HEK293 (cell line): ENCODE measurements around the gene ZSCAN30.

Experiments used
- KLF8 ChIP-seq: fragments of 450-650 bp; formaldehyde crosslinking; IDR thresholded peaks from 2 replicates; pipeline ENCODE4 v1.5.1; 2016; ENCODE audit warnings: missing biosample characterization, missing genetic modification characterization
- PRDM1 ChIP-seq: fragments of 450-650 bp; formaldehyde crosslinking; IDR thresholded peaks from 2 replicates; pipeline ENCODE4; 2016; ENCODE audit warnings: missing biosample characterization, missing genetic modification characterization
- SP3 ChIP-seq: fragments of 450-650 bp; formaldehyde crosslinking; IDR thresholded peaks from 2 replicates; pipeline ENCODE4 v1.5.1; 2016; ENCODE audit warnings: missing biosample characterization, missing genetic modification characterization
- TCF7L2 ChIP-seq: IDR thresholded peaks from 2 replicates; pipeline ENCODE4 v1.6.1; 2011; ENCODE audit warnings: low read depth, mild to moderate bottlenecking, inconsistent platforms, low read length, moderate library complexity, borderline replicate concordance
- ZFP41 ChIP-seq: fragments of 450-650 bp; formaldehyde crosslinking; IDR thresholded peaks from 2 replicates; pipeline ENCODE4 v1.5.1; 2016; ENCODE audit warnings: missing biosample characterization, missing genetic modification characterization, borderline replicate concordance
- TF ChIP-seq, protein P1 (sequence below): fragments of 450-650 bp; formaldehyde crosslinking; IDR thresholded peaks from 2 replicates; pipeline ENCODE4 v1.5.1; 2016; ENCODE audit warnings: missing biosample characterization, missing genetic modification characterization, borderline replicate concordance
- TF ChIP-seq, protein P2 (sequence below): fragments of 450-650 bp; formaldehyde crosslinking; IDR thresholded peaks from 2 replicates; pipeline ENCODE4 v1.5.1; 2016; ENCODE audit warnings: missing biosample characterization, missing genetic modification characterization
- TF ChIP-seq, protein P3 (sequence below): fragments of 450-650 bp; formaldehyde crosslinking; IDR thresholded peaks from 2 replicates; pipeline ENCODE4 v1.5.1; 2016; ENCODE audit warnings: missing biosample characterization, missing genetic modification characterization
- TF ChIP-seq, protein P4 (sequence below): fragments of 450-650 bp; formaldehyde crosslinking; optimal IDR thresholded peaks from 2 replicates; pipeline ENCODE3; 2016; ENCODE audit warnings: missing biosample characterization, mild to moderate bottlenecking, missing genetic modification characterization
- TF ChIP-seq, protein P5 (sequence below): fragments of 450-650 bp; formaldehyde crosslinking; IDR thresholded peaks from 2 replicates; pipeline ENCODE4 v1.5.1; 2016; ENCODE audit warnings: missing biosample characterization, missing genetic modification characterization

DNA sequence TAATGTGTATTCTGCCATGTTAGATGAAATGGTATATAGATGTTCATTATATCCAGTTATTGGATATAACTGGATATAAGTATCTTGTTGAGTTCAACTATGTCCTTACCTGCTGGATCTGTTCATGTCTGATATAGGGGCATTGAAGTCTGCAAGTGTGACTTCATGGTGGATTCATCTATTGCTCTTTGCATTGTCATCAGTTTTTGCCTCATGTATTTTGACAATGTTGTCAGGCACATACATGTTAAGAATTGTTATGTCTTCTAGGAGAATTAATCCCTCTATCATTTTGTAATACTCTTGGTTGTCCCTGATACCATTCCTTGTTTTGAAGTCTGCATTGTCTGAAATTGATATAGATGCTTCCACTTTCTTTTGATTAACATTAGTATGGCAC is 38.8 kb upstream of the ZSCAN30 start:
- TF ChIP-seq, protein P1, sequence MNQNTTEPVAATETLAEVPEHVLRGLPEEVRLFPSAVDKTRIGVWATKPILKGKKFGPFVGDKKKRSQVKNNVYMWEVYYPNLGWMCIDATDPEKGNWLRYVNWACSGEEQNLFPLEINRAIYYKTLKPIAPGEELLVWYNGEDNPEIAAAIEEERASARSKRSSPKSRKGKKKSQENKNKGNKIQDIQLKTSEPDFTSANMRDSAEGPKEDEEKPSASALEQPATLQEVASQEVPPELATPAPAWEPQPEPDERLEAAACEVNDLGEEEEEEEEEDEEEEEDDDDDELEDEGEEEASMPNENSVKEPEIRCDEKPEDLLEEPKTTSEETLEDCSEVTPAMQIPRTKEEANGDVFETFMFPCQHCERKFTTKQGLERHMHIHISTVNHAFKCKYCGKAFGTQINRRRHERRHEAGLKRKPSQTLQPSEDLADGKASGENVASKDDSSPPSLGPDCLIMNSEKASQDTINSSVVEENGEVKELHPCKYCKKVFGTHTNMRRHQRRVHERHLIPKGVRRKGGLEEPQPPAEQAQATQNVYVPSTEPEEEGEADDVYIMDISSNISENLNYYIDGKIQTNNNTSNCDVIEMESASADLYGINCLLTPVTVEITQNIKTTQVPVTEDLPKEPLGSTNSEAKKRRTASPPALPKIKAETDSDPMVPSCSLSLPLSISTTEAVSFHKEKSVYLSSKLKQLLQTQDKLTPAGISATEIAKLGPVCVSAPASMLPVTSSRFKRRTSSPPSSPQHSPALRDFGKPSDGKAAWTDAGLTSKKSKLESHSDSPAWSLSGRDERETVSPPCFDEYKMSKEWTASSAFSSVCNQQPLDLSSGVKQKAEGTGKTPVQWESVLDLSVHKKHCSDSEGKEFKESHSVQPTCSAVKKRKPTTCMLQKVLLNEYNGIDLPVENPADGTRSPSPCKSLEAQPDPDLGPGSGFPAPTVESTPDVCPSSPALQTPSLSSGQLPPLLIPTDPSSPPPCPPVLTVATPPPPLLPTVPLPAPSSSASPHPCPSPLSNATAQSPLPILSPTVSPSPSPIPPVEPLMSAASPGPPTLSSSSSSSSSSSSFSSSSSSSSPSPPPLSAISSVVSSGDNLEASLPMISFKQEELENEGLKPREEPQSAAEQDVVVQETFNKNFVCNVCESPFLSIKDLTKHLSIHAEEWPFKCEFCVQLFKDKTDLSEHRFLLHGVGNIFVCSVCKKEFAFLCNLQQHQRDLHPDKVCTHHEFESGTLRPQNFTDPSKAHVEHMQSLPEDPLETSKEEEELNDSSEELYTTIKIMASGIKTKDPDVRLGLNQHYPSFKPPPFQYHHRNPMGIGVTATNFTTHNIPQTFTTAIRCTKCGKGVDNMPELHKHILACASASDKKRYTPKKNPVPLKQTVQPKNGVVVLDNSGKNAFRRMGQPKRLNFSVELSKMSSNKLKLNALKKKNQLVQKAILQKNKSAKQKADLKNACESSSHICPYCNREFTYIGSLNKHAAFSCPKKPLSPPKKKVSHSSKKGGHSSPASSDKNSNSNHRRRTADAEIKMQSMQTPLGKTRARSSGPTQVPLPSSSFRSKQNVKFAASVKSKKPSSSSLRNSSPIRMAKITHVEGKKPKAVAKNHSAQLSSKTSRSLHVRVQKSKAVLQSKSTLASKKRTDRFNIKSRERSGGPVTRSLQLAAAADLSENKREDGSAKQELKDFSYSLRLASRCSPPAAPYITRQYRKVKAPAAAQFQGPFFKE: no peak
- TF ChIP-seq, protein P2, sequence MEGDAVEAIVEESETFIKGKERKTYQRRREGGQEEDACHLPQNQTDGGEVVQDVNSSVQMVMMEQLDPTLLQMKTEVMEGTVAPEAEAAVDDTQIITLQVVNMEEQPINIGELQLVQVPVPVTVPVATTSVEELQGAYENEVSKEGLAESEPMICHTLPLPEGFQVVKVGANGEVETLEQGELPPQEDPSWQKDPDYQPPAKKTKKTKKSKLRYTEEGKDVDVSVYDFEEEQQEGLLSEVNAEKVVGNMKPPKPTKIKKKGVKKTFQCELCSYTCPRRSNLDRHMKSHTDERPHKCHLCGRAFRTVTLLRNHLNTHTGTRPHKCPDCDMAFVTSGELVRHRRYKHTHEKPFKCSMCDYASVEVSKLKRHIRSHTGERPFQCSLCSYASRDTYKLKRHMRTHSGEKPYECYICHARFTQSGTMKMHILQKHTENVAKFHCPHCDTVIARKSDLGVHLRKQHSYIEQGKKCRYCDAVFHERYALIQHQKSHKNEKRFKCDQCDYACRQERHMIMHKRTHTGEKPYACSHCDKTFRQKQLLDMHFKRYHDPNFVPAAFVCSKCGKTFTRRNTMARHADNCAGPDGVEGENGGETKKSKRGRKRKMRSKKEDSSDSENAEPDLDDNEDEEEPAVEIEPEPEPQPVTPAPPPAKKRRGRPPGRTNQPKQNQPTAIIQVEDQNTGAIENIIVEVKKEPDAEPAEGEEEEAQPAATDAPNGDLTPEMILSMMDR (tag by site-specific recombination): no peak
- TF ChIP-seq, protein P3, sequence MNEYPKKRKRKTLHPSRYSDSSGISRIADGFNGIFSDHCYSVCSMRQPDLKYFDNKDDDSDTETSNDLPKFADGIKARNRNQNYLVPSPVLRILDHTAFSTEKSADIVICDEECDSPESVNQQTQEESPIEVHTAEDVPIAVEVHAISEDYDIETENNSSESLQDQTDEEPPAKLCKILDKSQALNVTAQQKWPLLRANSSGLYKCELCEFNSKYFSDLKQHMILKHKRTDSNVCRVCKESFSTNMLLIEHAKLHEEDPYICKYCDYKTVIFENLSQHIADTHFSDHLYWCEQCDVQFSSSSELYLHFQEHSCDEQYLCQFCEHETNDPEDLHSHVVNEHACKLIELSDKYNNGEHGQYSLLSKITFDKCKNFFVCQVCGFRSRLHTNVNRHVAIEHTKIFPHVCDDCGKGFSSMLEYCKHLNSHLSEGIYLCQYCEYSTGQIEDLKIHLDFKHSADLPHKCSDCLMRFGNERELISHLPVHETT (tag by site-specific recombination): no peak
- TF ChIP-seq SP3 (no peak), TCF7L2 (no peak), PRDM1 (tag by site-specific recombination) (no peak), ZFP41 (tag by site-specific recombination) (no peak), KLF8 (no peak)
- TF ChIP-seq, protein P4, sequence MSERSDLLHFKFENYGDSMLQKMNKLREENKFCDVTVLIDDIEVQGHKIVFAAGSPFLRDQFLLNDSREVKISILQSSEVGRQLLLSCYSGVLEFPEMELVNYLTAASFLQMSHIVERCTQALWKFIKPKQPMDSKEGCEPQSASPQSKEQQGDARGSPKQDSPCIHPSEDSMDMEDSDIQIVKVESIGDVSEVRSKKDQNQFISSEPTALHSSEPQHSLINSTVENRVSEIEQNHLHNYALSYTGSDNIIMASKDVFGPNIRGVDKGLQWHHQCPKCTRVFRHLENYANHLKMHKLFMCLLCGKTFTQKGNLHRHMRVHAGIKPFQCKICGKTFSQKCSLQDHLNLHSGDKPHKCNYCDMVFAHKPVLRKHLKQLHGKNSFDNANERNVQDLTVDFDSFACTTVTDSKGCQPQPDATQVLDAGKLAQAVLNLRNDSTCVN (tag by site-specific recombination): no peak
- TF ChIP-seq, protein P5, sequence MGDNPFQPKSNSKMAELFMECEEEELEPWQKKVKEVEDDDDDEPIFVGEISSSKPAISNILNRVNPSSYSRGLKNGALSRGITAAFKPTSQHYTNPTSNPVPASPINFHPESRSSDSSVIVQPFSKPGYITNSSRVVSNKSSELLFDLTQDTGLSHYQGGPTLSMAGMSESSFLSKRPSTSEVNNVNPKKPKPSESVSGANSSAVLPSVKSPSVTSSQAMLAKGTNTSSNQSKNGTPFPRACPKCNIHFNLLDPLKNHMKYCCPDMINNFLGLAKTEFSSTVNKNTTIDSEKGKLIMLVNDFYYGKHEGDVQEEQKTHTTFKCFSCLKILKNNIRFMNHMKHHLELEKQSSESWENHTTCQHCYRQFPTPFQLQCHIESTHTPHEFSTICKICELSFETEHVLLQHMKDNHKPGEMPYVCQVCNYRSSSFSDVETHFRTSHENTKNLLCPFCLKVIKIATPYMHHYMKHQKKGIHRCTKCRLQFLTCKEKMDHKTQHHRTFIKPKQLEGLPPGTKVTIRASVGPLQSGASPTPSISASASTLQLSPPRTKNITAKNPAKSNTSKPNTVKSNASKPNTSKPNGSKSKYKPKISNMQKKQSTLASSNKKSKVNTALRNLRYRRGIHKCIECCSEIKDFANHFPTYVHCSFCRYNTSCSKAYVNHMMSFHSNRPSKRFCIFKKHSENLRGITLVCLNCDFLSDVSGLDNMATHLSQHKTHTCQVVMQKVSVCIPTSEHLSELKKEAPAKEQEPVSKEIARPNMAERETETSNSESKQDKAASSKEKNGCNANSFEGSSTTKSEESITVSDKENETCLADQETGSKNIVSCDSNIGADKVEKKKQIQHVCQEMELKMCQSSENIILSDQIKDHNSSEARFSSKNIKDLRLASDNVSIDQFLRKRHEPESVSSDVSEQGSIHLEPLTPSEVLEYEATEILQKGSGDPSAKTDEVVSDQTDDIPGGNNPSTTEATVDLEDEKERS: no peak
